DMS79 (cell line): ENCODE results near the gene DDA1.
A peak's percentile ranks its signal among the peaks of the same experiment; 100 is the strongest.
"Not testable (repeated sequence)": the region's sequence is repeated elsewhere in the genome, so short reads cannot be mapped to it uniquely, and the experiment has no call there.

Experiments
- DNase-seq: peaks from one replicate; lab custom pipeline; 2025; lab: John Stamatoyannopoulos, UW

The DDA1 gene

DNA sequence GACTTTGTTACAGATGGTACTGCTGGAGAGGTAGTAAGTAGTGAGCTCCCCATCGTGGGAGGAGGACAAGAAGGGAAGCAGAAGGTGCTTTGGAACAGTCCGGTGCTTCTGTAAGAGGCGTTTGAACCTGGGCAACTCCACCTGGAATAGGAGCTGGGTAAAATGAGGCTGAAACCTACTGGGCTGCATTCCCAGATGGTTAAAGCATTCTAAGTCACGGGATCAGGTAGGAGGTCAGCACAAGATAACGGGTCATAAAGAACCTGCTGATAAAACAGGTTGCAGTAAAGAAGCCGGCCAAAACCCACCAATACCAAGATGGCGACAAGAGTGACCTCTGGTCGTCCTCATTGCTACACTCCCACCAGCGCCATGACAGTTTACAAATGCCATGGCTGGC, 22.6 kb upstream of the DDA1 start:
- DNase-seq = no peak

DNA sequence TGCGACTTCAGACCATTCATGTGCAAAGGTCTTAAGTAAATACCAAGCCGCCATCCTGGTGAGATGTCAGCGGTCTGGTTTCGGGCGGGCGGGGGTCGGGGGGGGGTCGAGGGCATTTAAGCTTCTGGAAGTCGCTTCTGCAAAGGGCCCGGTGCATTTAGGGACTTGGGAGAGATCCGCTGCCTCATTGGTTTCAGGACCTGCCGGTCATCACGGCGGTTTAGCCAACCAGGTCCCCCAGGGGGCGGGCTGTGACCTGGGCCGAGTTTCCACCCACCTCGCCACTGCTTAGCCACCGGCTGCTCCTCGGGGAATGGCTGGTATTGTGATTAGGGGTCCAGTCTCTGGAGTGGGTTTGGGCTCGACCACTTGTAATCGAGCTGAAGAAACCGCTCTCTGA, 19.9 kb upstream of the DDA1 start:
- no peak for DNase-seq

DNA sequence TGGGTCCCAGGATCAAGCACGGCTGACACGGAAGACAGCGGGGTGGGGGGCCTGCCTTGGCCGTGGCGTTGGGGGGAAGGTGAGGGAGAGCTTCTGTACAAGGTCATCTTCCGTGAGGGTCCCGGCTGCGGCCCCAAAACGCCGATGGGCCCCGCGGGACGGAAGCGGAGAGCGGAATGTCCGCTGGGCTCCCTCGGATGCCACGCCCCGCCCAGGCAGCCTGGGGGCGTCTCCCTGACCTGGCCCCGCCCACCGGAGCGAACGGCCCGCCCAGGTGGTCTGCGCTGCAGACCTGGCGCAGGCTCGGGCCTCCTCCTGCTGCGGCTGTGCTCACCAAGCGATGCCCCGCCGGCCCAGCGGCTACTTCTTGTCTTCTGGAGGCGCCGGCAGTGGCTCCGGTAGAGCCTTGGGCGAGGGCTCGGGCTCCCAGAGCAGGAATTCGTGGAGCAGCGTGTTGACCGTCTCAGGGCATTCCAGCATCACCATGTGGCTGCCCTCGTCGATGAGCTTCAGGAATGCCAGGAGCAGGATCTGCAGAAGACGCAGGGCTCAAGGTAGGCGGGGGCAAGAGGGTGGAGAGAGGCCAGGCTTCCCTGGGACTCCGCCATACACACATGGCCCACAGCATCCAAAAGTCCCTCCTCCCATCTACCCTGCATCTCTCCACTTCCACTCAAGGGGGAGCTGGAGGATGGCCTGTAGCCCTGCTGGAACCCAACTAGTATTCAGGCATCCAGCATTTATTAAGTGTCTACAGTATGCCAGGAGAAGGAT, 16.9 kb upstream of the DDA1 start:
- no peak for DNase-seq

DNA sequence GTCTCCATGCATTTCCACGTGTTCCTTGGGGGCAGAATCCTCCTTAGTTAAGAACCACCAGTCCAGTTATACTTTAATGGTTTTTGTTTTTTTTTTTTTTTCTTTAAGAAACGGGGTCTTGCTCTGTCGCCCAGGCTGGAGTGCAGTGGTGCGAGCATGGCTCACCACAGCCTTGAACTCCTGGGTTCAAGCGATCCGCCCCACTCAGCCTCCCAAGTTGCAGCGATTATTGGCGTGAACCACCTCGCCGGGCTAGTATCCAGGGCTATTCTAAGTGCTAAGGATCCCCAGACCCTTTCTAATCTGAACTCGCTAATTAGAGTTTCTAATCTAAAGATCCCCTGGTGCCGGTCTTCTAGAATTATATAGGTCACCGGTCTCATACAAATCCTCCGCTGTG, 15.8 kb upstream of the DDA1 start:
- DNase-seq = no peak

DNA sequence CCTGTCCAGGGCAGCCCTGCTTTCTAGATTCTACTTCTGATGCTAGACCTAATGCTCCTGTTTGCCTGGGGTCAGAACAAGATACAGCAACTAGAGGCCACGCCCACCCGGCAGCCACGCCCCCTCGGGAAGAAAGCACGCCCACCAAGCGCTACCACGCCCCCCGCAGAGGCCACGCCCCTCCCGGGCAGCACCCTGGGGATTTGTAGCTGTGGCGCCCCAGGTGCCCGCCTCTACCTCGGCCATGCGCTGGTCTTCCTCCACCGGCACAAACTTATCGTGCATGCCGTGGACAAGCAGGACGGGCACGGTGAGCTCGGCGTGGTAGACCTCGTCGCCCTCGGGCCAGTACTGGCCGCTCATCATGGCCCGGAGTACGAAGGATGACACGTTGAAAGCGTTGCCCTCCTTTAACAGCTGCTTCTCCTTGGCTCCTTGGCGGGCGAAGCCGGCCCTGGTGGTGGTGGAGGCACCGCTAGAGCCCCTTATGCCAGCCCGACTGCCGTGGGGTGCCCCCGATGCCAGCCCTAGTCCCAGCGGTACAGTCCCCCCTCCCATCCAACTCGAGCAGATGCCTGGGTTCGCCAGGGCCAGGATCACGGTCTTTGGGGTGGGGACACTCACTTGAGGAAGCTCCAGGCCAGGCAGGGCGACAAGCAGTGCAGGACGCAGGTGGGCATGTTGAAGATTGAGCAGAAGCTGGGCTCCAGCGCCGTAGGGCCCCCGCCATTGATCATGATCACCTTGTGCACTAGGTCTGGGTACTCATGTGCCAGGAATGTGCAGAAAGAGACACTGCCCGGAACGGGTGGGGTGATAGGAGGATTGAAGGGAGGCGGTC, 15.1 kb upstream of the DDA1 start:
- DNase-seq = no peak

DNA sequence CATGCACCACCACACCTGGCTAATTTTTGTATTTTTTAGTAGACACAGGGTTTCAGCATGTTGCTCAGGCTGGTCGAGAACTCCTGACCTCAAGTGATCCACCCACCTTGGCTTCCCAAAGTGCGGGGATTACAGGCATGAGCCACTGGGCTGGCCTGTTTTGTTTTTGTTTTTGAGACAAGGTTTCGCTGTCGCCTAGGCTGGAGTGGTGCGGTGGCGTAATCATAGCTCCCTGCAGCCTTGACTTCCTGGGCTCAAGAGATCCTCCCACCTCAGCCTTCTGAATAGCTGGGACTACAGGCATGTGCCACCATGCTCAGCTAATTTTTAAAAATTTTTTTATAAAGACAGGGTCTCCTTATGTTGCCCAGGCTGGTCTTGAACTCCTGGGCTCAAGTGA, 13.8 kb upstream of the DDA1 start:
- DNase-seq = not testable (repeated sequence)

DNA sequence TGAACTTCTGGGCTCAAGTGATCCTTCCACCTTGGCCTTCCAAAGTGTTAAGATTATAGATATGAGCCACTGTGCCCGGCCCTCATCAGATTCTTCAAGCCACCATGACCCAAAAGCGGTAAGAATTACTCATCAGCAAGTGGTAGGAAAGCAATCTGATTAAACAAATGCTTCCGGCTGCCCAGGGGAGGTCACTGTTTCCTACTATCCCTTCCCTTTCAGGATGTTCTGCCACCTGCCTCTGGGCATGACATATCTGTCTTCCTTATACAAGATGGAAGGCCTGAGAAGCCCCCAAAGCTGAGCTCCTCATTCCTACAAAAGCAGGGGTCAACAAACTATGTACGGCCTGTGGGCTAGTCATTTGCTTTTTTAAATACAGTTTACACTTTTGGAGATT, 13.1 kb upstream of the DDA1 start:
- DNase-seq = no peak

DNA sequence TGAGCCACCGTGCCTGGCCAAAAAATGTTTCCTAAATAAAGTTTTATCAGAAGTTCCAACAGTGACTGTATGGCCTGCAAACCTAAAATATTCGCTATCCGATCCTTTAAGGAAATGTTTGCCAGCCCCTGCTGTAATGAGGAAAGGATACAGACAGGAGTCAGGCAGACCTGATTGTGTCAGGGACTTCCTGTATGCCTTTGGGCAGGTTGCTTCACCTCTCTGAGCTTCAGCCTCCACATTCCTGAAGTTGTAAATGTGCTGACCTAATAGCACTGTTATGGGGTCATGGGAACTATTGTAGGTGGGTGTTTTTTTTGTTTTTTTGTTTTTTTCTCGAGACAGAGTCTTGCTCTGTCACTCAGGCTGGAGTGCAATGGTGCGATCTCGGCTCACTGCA, 12.4 kb upstream of the DDA1 start:
- DNase-seq = no peak

DNA sequence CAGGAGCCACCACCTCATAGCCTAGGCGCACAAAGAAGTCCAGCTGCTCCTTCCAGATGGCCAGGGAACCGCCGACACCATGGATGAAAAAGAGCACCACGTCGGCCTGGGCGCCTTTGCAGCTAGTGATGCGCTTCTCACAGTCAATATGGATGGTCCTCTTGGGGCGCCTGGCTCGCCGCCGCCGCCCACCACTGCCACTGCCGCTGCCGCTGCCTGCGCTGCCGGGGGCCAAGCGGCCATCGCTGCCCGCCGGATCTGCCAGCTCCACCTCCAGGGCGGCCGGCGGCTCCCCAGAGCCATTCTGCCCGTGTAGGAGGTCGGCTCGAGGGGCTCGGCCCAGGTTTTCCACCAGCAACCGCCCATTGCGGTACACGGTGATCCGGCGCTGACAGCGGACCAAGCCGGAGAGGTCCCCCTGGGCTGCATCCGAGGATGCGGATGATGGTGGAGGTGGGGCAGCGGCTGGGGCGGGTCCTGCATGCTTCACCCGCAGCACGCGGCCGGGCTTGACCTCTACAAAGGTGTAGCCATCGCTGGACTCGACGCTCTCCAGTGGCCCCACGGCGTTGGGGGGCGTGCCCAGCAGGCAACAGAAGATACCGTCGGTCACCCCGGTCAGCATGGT, 8.3 kb upstream of the DDA1 start:
- no peak for DNase-seq

DNA sequence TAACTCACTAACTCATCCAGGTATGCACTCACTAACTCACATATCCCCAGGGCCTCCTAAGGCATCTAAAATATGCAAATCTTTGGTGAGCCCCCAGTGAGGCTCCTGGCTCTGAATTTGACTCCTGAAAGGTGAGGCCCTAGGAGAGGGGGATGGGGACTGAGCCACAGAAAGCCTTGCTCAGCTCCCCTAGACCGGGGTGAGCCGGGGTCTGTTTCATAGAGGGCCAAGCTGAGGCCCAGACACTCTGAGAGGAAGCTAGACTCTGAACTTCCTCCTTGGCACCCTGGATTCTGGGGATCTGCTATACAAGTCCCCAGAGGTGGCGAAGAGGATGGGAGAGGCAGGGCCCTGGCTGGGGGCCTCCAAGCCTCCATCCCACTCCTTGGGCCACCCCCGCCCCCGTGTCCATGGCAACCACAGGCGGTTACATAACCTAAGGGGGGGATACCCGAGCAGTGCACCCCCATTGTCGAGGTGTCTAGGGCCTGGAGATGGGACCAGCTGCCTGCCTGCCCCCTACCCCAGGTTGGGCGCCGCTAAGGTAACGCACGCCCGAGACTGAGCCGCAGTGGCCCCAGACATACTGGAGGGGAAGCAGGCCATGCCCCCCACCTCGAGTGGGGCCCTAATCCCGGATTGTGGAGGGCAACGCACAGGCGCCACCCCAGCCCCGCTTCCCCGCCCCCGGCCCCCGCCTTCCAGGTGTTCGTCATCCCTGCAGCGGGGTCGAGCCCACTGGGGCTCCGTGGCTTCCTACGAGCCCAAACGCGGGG, 6.8 kb upstream of the DDA1 start:
- DNase-seq = no peak

DNA sequence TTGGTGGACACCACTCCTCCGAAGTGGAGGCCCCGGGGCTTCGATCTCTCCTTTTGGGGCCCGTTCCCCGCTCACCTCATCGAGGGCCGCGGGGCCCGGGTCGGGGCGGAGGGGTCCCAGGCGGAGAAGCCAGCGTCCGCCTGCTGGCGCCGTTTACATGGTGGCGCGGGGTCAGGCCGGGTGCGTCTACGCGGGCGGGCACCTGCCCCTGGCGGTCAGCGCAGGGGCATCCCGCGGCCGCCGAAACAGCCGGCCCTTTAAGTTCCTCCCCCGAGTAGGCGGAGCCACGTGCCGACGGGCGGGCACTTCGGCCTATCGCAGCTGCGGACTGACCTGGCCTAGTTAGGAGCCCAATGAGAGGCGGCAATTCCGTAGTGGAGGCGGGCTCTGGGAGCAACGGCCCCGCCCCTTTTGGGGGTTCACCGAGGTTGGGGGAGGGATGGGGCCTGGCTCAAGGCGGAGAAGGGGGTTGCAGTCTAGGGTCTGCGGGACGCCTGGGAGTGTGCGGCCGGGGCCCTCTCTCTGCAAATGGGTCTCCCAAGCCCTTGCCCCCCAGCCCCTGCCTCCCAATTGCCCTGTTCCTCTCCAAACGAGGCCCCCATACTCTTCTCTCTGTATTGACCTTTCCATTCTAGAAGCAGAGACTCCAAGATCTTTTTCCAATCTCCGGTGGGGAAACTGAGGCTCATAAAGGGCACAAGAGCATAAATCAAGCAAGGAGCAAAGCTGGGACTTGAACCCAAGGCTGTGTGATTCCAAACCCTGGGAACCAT, 6.0 kb upstream of the DDA1 start, which contains the start of gene ABHD8:
Gene ABHD8 (minus strand): TSS at position 259 of the 773 bp plus-strand sequence. CDS start 1,809 bp downstream, outside the sequence.
- peak; percentile 85 for DNase-seq

DNA sequence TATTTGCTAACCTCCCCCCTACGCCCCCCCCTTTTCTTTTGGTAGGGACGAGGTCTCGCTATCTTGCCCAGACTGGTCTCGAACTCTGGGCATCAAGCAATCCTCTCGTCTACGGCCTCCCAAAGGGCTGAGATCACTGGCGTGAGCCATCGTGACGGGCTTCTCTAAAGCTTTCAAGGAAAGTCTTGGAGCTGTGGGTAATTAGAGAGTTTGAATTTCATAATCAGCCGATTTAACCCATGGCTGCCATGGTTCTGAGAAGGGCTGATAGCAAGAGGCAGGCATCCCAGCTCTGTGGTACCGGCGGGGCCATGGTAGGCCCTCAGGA, 5.5 kb upstream of the DDA1 start:
- DNase-seq = peak; percentile 68

DNA sequence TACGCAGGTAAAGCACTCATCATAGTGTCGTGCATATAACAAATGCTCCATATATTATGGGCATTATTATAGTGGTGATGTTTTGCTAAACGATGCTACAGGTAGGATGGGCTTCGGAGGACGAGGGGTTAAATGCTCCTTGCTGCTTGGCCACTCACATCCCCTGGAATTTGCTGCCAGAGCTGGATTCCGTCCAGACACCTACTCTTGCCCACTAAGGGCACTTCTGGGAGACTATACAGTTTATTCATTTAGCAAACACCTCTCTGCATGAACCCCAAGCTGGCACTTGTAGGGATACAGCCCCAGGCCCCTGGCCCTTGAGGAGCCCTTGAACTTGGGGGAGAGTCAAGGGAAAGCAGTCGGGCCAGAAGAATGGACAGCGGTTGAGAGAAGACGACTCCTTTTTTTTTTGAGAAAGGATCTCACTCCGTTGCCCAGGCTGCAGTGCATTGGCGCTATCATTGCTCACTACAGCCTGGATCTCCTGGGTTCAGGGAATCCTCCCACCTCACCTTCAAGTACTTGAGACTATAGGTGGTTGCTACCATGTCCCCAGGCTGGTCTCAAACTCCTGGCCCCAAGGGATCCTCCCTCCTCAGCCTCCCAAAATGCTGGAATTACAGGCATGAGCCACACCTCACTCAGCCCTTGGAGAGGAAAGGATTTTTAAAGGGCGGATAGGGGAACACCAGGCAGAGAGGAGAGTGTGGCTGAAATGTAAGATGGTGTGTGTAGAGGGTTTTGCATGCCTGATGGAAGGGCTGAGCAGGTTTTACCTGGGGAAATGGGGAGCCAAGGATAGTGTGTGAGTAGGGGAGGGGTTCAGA, 4.8 kb upstream of the DDA1 start:
- DNase-seq = peak; percentile 85

DNA sequence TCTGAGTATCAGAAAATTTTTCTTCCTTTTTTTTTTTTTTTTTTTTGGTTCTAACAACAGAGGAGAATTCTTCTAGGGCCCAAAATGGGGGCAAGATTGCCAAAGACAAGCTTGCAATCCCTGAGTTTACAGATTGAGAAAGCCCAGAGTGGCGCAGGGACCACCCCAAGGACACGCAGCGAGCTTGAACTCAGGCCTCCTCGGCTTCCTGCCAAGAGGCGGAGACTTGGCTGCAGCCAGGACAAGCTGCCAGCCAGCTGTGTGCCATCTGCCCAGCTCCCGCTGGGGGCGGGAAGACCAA, 4.2 kb upstream of the DDA1 start:
- no peak for DNase-seq

DNA sequence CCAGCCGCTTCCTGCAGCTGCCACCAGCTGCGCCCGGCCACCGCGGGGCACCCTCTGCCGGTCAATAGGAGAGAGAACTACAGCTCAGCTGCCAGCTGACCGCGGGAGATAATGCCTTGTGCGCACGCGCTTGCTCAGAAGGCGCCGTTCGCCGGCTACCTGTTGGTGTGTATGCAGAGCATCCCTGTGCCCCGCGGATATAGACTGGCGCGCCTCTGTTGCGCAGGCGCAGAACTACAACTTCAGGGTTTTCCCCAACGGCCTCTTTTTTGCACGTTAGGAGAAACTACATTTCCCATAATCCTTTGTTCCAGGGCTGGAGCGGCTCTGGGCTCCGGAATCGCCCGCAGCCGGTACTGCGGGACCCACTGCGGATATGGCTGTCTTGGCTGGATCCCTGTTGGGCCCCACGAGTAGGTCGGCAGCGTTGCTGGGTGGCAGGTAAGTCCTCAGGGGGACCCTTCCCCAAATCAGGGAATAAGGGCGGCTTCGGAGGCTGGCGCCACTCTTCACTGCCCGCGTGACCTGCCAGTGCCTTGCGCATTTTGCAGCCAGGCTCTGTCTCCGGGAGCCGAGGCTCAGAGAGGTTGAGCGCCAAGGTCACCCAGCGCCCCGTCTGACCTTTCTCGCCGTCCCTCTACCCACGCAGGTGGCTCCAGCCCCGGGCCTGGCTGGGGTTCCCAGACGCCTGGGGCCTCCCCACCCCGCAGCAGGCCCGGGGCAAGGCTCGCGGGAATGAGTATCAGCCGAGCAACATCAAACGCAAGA, 3.7 kb upstream of the DDA1 start, which contains the start of gene MRPL34:
Gene MRPL34 (plus strand): TSS at position 356 of the 768 bp plus-strand sequence. CDS start 21 bp downstream, at position 377.
- peak; percentile 99 for DNase-seq

DNA sequence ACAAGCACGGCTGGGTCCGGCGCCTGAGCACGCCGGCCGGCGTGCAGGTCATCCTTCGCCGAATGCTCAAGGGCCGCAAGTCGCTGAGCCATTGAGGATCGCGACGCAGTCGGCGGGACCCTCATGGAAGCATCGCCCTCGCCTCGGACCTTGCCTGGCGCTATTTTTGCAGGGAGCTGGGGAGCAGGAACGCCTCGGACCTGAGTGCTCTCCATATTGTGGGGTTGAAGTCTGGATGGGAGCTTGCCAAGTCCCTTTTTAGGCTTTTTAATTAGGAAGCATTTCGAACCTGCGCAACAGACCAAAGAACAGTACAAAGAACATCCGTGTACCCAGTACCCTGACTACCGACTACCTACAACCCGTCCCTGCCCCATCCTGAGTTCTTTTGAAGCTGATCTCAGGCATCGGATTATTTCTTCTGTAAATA, 3.1 kb upstream of the DDA1 start:
- DNase-seq = no peak

DNA sequence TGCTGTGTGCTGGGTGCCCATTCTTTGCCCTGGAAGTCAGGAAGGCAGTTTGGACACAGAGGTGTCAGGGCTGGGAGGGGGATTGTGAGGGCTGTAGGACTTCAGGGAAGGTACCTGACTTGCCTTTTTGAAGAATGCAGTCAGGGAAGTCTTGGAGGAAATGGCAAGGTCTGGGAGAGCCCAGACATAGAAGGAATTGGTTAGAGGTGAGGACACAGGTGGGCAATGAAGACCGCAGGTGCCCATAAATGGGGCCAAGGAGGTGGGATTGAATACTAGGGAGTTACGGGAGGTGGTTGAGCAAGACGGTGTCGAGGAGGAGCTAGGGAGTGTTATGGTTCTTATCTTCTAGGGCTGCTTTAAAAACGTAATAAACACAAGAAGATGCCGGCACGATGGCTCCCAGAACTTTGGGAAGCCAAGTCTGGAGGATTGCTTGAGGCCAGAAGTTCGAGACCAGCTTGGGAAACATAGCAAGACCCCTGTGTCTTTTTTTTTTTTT, 1.4 kb upstream of the DDA1 start:
- DNase-seq = no peak

DNA sequence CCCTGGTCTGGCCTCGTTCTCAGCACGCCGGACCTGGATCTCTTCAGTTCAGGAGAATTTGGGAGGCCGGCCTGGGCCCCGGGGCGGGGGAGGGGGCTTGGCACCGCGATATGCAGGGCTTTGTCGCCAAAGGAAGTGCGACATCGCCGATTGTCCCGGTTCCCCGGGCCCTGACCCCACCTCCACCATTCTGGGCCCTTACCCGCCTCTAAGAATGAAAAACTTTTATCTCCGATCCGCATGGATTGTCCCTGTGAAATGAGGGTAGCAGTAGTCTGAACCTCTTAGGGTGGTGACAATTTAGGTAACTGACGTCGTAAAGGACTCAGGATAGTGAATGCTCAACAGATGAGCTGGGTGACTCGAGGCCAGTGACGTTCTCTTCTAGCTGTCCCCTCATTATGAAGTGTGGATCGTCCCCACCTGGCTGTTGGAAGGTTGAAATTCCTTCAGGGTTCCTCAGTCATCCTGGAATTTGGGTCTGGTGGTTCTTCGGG, 650 bp downstream of the DDA1 start:
- DNase-seq = no peak

DNA sequence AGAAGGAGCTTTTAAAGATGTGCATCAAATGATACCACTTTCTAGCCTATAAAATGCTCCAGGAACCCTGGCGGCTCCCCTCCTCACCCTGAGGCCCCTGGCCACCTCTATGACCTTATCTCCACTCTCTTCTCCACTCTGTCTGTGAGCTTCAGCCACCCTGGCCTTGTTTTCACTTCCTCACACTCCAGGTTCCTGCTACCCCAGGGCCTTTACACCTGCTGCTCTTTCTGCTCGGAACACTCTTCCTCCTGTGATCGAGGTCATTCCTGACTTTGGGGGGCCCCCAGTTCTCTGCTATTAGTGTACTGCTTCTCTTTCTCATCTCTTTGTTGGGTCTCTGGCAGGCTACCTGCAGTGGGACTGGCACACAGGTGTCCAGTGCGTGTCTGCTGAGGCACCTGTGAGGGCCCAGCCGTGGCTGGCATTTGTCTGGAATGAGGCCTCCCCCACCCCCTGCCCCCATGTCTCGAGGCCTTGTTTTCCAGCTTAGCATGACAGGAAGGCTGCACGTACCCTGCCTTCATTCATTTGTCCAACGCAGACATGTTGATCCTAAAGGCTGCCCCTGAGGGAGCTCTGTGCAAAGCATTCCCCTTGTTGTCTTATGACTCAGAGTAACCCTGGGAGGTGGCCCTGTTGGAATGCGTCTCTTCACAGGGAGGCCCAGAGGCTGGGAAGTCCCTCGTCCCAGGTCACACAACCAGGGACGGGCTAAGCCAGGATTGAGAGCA, 2.3 kb downstream of the DDA1 start:
- DNase-seq = no peak
